Spleen (tissue), 7 donors: ENCODE data around the gene CTSZ.

Source experiments
- CTCF ChIP-seq, 11 experiments: fragments of 200-600 bp in 7 of 11; fragments of 450-650 bp in 4 of 11; sonication (generic) in 4 of 11; IDR thresholded peaks in 8 of 11; conservative IDR thresholded peaks in 3 of 11; 1 replicate in 7 of 11; 2 replicates in 4 of 11; pipeline versions ENCODE4 v1.4.0 to v1.8.0; 2016 to 2021; ENCODE audit warnings: antibody characterized with exemption in 11 of 11, inconsistent platforms in 4 of 11, mild to moderate bottlenecking in 1 of 11
- POLR2A ChIP-seq, 3 donors: fragments of 450-650 bp; IDR thresholded peaks; one replicate each; pipeline ENCODE4 v1.5.1; 2017; ENCODE audit warnings: antibody characterized with exemption in 3 of 3, mild to moderate bottlenecking in 1 of 3
- donor health status: DM: no; HTN: no; CAD: no; lungs with moderate emphysema.
- donor health status: DM: no; HTN: no; CAD: no.
- donor health status: DM: no; HTN: no; CAD: no.

GRCh38 chr20:58971429-58971828, 35.6 kb downstream of the CTSZ start:
- TF ChIP-seq CTCF (IDR thresholded peaks at IDR 0.05 in 8 of 11, conservative IDR thresholded peaks at IDR 0.05 in 3 of 11) (no peak), POLR2A (IDR thresholded peaks at IDR 0.05) (no peak)
